Measurements from ENCODE around the gene CDC40. TPM values are rescaled to one million over a fixed set of nuclear protein-coding genes. Genes with fewer than 3 reads are reported as not detected.

The CDC40 gene
- total RNA-seq, 1 donor from 2014 or later: 17.3 TPM

DNA sequence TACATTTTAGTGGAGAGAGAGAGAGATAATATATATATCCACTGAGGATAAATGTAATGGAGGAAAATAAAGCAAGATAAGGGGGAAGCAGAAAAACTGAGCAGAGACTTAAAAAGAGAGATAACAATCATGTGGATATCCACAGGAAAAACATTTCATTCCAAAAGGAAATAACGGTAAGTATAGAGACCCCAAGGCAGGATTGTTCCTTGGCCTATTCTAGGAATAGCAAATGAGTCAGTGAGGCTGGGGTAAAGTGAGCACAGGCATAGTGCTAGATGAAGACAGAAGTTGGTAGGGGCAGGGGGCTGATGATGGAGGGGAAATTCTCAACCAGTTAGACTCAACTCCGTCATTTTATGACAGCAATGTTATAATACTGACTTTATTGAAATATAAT is 11.2 kb downstream of the CDC40 start:
- TF ChIP-seq, protein P1, sequence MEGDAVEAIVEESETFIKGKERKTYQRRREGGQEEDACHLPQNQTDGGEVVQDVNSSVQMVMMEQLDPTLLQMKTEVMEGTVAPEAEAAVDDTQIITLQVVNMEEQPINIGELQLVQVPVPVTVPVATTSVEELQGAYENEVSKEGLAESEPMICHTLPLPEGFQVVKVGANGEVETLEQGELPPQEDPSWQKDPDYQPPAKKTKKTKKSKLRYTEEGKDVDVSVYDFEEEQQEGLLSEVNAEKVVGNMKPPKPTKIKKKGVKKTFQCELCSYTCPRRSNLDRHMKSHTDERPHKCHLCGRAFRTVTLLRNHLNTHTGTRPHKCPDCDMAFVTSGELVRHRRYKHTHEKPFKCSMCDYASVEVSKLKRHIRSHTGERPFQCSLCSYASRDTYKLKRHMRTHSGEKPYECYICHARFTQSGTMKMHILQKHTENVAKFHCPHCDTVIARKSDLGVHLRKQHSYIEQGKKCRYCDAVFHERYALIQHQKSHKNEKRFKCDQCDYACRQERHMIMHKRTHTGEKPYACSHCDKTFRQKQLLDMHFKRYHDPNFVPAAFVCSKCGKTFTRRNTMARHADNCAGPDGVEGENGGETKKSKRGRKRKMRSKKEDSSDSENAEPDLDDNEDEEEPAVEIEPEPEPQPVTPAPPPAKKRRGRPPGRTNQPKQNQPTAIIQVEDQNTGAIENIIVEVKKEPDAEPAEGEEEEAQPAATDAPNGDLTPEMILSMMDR (IDR thresholded peaks at IDR 0.05; ENCODE audit: insufficient read depth, low read length, poor library complexity, severe bottlenecking): no peak
- DNase-seq (ENCODE audit: low read depth): no peak
- no peaks in the 10 kb centered on the region for H3K36me3 ChIP-seq (ENCODE audit: control insufficient read depth, insufficient read depth, low read length)
- H3K4me3 ChIP-seq (ENCODE audit: low read depth, low read length): no peak overlapping the region
- H3K27me3 ChIP-seq (ENCODE audit: control insufficient read depth, insufficient read depth, low read length): no peaks in the 10 kb centered on the region

DNA sequence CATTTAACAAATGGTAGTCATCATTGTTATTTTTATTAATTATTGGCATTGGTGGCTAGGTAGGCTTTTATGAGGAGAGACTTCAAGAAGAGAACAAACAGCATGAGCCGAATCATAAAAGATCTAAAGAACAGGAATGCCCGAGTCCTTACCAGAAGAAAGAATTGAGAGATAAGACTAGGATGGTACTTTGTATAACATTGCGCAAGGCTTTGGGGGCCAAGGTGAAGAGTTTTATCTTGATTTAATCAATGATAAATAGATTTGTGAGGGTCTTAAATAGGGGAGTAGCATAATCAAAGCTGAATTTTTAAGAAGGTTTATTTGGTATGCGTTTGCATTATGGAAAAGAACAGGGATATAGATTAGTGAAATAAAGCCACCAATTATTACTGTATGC is 15.4 kb downstream of the CDC40 start:
- DNase-seq (ENCODE audit: low read depth): no peak
- Histone ChIP-seq H3K36me3 (ENCODE audit: control insufficient read depth, insufficient read depth, low read length) (no peaks in the 10 kb centered on the region), H3K4me3 (ENCODE audit: low read depth, low read length) (no peak overlapping the region), H3K27me3 (ENCODE audit: control insufficient read depth, insufficient read depth, low read length) (no peaks in the 10 kb centered on the region)
- TF ChIP-seq, protein P1 (IDR thresholded peaks at IDR 0.05; ENCODE audit: insufficient read depth, low read length, poor library complexity, severe bottlenecking): no peak

- TF ChIP-seq, protein P1 (IDR thresholded peaks at IDR 0.05; ENCODE audit: insufficient read depth, low read length, poor library complexity, severe bottlenecking): no peak
- no peak overlapping the region for H3K4me3 ChIP-seq (ENCODE audit: low read depth, low read length)
- DNase-seq (ENCODE audit: low read depth): no peak
- no peaks in the 10 kb centered on the region for H3K27me3 ChIP-seq (ENCODE audit: control insufficient read depth, insufficient read depth, low read length)
- H3K36me3 ChIP-seq (ENCODE audit: control insufficient read depth, insufficient read depth, low read length): no peaks in the 10 kb centered on the region
Measured at GRCh38 chr6:110196874-110197273, 16.6 kb downstream of the CDC40 start.

- Histone ChIP-seq H3K27me3 (ENCODE audit: control insufficient read depth, insufficient read depth, low read length) (no peaks in the 10 kb centered on the region), H3K36me3 (ENCODE audit: control insufficient read depth, insufficient read depth, low read length) (no peaks in the 10 kb centered on the region), H3K4me3 (ENCODE audit: low read depth, low read length) (no peak overlapping the region)
- TF ChIP-seq, protein P1 (IDR thresholded peaks at IDR 0.05; ENCODE audit: insufficient read depth, low read length, poor library complexity, severe bottlenecking): no peak
- no peak for DNase-seq (ENCODE audit: low read depth)
Measured at GRCh38 chr6:110198561-110198960, 18.3 kb downstream of the CDC40 start.

DNA sequence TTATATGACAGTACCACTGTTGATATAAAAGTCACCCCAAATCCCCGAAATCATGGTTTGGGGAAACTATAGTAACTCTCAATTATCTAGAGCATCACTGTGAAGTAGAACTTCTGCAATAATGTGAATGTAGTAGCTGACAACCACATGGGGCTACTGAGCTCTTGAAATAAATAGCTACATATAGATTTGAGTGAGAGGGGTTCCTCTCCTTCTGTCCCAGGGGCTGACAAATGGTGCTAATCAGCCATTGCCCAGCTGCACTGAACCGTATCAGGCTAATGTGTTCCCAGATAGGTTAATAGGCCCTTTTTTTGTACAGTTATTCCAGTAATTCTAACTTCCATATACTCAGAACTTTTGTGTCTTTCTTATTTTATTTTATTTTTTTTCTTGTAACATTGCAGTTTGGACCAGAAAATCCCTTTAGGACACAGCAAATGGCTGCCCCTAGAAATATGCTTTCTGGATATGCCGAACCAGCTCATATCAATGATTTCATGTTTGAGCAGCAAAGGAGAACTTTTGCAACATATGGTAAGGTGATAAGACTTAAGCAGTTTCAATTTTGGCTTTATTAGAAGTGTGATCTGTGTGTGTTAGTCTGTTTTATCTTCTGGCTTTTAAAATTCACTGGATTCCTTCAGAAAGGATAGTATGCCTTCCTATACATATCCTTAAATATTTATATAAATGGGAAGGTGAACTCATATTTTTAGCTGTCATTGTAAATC is 21.1 kb downstream of the CDC40 start:
- DNase-seq (ENCODE audit: low read depth): no peak
- Histone ChIP-seq H3K4me3 (ENCODE audit: low read depth, low read length) (no peak overlapping the region), H3K36me3 (ENCODE audit: control insufficient read depth, insufficient read depth, low read length) (no peaks in the 10 kb centered on the region), H3K27me3 (ENCODE audit: control insufficient read depth, insufficient read depth, low read length) (no peaks in the 10 kb centered on the region)
- TF ChIP-seq, protein P1 (IDR thresholded peaks at IDR 0.05; ENCODE audit: insufficient read depth, low read length, poor library complexity, severe bottlenecking): no peak

DNA sequence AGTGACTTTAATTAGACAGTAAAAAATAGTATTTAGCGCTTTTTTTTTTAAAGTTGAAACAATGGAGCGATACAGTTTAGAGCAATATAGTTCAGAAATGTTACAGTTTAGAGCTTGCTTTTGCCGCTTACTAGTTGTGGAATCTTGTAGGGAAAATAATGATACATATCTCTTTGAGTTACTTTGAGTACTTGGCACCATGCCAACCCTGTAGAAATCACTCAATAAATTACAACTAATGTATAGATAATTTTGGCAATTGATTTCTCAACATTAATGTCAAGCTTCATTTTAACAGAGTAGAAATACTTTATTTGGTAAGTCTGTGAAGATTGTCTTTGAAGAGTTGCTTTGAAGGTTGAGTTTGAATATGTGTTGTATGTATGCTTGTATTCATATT is 27.4 kb downstream of the CDC40 start:
- Histone ChIP-seq H3K4me3 (ENCODE audit: low read depth, low read length) (no peak overlapping the region), H3K27me3 (ENCODE audit: control insufficient read depth, insufficient read depth, low read length) (no peaks in the 10 kb centered on the region), H3K36me3 (ENCODE audit: control insufficient read depth, insufficient read depth, low read length) (peaks cover 2% of the 10 kb centered on the region)
- TF ChIP-seq, protein P1 (IDR thresholded peaks at IDR 0.05; ENCODE audit: insufficient read depth, low read length, poor library complexity, severe bottlenecking): no peak
- DNase-seq (ENCODE audit: low read depth): no peak

Measured in kidney epithelial cell (primary cell).